Right ventricle myocardium superior (tissue), 1 donor: ENCODE measurements around the gene SLC12A1. TPM values are rescaled to one million over a fixed set of nuclear protein-coding genes. Genes with fewer than 3 reads are reported as not detected.

Source experiments
- ATAC-seq: fragments of 200-7000 bp; cut with Tn5 transposase; one replicate; pipeline ENCODE4 v1.9.1; 2020; ENCODE audit warnings: mild to moderate bottlenecking; ENCODE audit not compliant: poor library complexity
- DNase-seq: peaks from one replicate; pipeline ENCODE4 v3.0.0-alpha.2; 2020
- intact Hi-C: fragments of 100-400 bp; cut with DNase I; formaldehyde crosslinking; loops from one replicate; pipeline ENCODE4 v1.11.2; 2022
- total RNA-seq: library from RNA; stranded (reverse); fragmentation: NEBNext Ultra II Directional; extraction: Animal tissue kit (Norgen Biotek cat#: 25700); gene quantifications from one replicate; pipeline ENCODE4 v1.2.1, GENCODE V29; 2021
- donor health status: DM: no; HTN: yes; CAD: no; lungs with severe emphysema.

The SLC12A1 gene
- total RNA-seq, 1 donor from 2014 or later: not detected

DNA sequence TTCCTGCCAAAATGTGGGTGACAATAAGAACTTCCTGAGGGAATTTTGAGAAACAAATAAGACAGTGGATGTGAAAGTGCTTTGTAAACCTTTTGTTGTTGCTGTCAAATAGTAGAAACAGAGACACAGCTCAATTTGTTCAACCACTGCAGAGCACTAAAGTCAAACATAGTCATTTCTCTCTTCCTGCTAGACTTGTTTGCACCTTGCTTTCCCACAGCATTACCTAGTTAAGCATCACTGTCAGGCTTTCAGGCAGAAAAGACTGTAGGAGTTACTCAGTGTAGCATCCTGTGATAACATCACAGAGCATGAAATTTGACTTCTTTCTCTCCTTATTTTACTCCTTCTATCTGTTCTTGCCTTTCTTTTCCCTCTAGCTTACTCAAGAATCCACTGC, 27.1 kb downstream of the SLC12A1 start:
- intact Hi-C loops: no loop called here
- ATAC-seq (no peak), DNase-seq (no peak)

- intact Hi-C loops: no loop called here
- no peak for ATAC-seq
- no peak for DNase-seq
These were observed 33.2 kb downstream of the SLC12A1 start for GRCh38 chr15:48239334-48239733.

DNA sequence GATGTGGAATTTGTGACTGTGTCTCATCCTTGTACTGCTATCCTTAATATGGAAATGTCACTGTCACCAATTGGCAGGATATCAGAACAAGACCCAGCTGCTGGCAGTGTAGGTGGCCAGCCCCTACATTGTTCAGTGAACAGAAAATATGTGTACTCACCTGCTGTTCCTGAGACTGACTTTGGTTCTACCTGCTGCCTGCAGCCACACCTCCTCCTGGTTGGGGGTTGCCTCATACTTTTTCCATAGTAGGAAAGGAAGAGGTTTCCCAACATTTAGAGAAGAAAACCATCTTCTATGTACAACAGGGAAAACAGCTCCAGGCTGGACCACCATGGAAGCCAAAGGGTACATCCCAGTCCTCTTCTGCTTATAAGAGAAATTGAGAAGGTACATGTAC, 35.9 kb downstream of the SLC12A1 start:
- DNase-seq (no peak), ATAC-seq (no peak)
- intact Hi-C loops: no loop called here

DNA sequence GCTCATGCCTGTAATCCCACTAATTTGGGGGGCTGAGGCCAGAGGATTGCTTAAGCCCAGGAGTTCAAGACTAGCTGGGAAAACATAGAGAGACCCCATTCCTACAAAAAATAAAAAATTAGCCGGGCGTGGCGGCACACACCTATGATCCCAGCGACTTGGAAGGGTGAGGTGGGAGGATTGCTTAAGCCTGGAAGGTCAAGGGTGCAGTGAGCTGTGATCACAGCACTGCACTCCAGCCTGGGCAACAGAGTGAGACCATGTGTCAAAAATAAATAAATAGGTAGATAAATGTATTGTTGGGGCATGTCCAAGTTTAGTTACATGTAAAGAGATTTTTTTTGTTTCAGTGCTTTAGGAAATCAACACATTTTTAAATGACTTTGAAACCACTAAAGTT, 36.4 kb downstream of the SLC12A1 start:
- intact Hi-C loops: no loop called here
- DNase-seq (no peak), ATAC-seq (no peak)

DNA sequence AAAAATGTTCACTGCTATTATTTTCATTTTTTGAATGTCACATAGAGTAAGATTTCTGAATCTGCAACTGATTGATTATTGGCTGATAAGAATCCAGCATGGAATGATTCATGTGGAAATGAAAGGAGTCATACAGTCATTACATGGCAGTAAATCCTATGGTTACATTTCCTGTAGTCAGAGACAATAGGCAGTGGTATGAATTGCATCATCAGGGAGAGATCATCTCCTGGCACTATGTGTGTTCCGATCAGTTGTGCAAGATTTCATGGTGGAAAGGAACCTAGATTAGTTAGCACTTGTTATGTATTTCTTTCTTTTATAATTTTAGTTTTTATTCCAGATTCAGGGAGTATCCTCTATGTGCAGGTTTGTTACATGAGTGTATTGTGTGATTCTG, 38.8 kb downstream of the SLC12A1 start:
- DNase-seq (no peak), ATAC-seq (no peak)
- intact Hi-C loops: no loop called here

DNA sequence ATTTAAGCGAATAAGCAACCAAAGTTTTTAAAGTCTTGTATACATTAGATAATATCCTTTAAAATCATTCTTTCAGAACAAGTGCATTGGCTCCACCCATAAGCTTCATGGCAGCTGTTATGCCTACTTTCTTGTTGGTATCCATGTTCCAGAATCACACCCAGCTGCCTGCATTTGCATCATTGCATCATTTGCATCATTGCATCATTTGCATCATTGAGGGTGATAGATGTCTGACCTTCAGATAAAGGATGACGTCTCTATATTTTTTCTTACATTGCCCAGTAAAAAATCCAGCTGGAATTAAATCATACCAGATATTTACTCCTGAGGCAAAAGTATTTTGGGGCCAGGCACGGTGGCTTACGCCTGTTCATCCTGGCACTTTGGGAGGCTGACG, 42.3 kb downstream of the SLC12A1 start:
- DNase-seq: no peak

GRCh38 chr15:48250640-48251076, 44.6 kb downstream of the SLC12A1 start:
- ATAC-seq: no peak
- DNase-seq: no peak
- intact Hi-C loops: no loop called here

More for the DNA sequence above, 42.3 kb downstream of the SLC12A1 start:
- ATAC-seq: no peak
- intact Hi-C loops: no loop called here

DNA sequence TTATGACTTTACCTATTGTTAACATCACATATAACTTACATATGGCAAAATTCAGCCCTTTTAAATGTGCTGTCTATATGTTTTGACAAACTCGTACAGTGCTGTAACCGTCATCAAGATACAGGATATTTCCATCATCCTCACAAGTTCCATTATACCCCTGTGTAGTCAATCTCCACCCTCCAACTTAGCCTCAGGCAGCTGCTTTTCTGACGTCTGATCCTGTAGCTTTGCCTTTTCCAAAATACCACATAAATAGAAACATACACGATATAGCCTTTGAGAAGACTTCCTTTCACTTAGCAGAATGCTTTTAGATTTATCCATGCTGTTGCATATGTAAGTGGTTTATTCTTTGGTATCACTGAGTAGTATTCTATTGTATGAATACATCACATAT, 47.1 kb downstream of the SLC12A1 start:
- DNase-seq (no peak), ATAC-seq (no peak)
- intact Hi-C loops: no loop called here

GRCh38 chr15:48265135-48265534, 59.0 kb downstream of the SLC12A1 start:
- no peak for DNase-seq
- intact Hi-C loops: no loop called here
- ATAC-seq: no peak

DNA sequence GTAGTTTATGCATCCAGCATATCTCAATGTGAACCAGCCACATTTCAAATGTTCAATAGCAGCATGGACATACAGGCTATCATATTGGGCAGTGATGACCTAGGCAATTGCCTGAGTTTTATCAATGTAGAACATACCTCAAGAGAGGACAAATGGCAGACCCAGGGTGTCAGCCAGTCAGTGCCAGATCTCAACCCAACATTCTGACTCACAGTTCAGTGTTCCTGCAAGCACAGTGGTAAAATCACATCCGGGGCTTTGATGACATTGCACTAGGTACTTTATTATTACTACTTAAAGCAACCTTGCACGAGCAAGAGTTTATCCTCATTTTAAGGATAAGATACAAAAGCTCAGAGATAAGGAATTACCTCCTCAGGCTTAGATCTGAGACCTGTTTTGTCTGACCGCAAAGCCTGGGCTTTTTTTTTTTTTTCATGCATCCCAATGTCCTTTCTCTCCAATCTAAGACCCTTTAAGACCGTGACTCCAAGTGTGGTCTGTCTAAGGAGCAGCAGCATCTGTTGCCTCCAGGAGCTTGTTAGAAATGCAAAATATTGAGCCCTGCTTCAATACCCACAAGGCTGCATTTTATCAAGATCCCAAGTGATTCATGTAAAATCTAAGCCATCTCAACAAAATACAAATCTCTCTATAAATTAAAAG, 60.1 kb downstream of the SLC12A1 start:
- intact Hi-C loops: no loop called here
- no peak for DNase-seq
- no peak for ATAC-seq

GRCh38 chr15:48267766-48268165, 61.7 kb downstream of the SLC12A1 start:
- intact Hi-C loops: no loop called here
- ATAC-seq: no peak
- no peak for DNase-seq

DNA sequence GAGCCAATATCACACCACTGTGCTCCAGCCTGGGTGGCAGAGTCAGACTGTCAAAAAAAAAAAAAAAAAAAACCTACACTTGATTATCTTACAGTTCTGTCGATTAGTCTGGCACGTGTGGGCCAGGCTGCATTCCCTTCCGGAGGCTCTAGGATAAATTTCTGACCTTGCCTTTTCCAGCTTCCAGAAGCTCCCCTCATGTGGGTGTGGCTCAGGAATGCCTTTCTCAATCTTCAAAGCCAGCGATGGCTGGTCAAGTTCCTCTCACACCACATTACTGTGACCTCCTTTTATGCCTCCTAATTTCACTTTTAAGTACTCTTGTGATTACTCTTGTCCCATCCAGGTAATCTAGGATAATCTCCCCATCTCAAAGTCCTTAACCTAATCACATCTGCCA, 66.9 kb downstream of the SLC12A1 start:
- intact Hi-C loops: no loop called here
- ATAC-seq (no peak), DNase-seq (no peak)

- ATAC-seq: no peak
- intact Hi-C loops: no loop called here
- no peak for DNase-seq
These were observed 72.6 kb downstream of the SLC12A1 start for GRCh38 chr15:48278666-48279065.

DNA sequence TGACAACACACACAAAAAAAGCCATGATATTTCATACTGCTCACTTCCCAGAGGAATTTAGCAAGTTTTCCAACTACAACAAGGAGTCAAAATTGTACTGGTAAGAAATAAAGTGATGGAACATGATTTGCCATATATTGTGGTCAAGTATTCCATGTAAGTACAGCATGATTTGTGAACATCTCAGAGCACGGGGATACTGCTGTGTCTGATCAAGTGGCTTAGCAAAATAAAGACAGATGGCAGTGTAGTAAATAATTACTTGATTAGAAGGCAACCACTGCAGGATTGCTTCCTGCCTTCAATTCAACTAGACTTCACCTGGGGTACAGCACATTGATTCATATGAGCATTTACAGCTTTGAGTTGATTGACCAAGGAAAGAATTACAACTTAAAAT, 73.5 kb downstream of the SLC12A1 start:
- intact Hi-C loops: no loop called here
- DNase-seq: no peak
- no peak for ATAC-seq

- DNase-seq (no peak), ATAC-seq (no peak)
- intact Hi-C loops: no loop called here
These were observed 75.6 kb downstream of the SLC12A1 start for GRCh38 chr15:48281674-48282073.

DNA sequence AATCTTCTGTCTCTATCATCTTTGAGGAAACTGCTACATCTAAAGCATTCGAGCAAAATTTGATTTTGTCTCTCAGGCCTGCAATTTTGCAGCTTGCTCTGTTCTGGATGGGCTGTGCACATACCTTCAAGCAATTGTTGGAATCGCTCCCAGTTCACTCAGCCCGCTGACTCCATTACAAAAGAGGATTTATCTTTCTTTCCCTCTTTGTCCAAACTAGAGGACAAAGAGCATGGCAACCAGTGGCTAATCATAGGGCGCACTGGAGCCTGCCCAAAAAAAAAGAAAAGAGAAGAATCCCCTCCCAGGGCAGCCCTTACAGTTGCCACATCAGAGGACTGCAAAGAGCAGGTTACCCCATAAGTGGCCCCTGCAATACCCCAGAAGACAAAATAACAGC, 76.1 kb downstream of the SLC12A1 start:
- no peak for DNase-seq
- ATAC-seq: peak; percentile 26
- intact Hi-C loops: no loop called here

- DNase-seq: no peak
- intact Hi-C loops: no loop called here
- ATAC-seq: peak; percentile 32
These were observed 77.5 kb downstream of the SLC12A1 start for GRCh38 chr15:48283396-48284145.

DNA sequence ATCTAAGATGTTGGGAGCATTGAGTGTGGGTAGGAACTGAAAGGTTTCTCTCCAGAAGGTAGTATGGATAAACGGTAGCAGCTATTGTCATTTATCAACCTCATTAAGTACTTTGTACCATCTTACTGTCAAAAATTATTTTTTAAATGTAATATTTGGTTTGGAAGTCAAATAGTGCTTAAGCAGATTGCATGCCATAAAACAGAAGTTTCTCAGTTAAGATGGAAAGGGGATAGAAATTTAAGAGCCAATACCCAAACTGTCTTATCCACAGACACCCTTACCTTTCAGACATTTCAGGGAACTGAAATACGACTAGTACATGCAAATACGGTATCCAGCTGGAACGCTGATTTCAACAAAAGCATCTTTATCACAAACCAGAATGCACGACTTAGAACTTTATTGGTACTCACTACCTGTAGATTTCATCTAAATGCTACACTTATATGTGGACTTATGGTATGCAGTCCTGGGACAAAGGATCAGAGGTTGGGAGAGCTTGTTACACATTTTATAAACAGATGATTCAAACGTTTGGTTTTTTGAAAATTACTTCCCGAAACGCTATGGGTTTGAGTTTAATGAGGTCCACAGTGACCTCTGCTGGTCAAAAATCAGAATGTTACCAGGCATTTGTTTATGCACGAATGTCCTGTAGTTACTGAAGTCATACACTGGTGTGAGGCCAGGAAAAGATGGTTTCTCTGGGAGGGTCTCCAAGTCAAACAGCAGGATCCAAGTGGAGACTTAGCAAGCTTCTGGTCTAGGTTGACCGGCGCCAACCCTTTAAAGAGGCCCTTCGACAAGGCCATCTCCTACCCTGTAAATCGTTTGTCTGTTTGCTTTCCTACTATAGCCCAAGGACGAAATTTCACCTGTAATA, 79.5 kb downstream of the SLC12A1 start:
- intact Hi-C loops: loop anchor here (5.0 kb wide), 1 partner anchor 1088 kb away; no protein-coding TSS in a partner anchor
- no peak for DNase-seq
- peak; percentile 87 for ATAC-seq

- ATAC-seq (no peak), DNase-seq (no peak)
- intact Hi-C loops: loop anchor here (5.0 kb wide), 1 partner anchor 1092 kb away; no protein-coding TSS in a partner anchor
These were observed 83.5 kb downstream of the SLC12A1 start for GRCh38 chr15:48289628-48290027.
